OCI-LY3 (cell line): ENCODE measurements around the gene PAM.

Source experiments
- EZH2phosphoT487 ChIP-seq: fragments of 200-600 bp; shearing (Covaris generic); IDR thresholded peaks from 2 replicates; pipeline ENCODE4 v1.6.1; 2018; ENCODE audit warnings: antibody characterized with exemption, mixed run types, low read depth
- TF ChIP-seq, protein P1 (sequence below): fragments of 200-600, 300-600 bp; sonication (generic); IDR thresholded peaks from 2 replicates; pipeline ENCODE4 v1.5.1; 2014; ENCODE audit warnings: antibody characterized with exemption, low read length, low read depth

DNA sequence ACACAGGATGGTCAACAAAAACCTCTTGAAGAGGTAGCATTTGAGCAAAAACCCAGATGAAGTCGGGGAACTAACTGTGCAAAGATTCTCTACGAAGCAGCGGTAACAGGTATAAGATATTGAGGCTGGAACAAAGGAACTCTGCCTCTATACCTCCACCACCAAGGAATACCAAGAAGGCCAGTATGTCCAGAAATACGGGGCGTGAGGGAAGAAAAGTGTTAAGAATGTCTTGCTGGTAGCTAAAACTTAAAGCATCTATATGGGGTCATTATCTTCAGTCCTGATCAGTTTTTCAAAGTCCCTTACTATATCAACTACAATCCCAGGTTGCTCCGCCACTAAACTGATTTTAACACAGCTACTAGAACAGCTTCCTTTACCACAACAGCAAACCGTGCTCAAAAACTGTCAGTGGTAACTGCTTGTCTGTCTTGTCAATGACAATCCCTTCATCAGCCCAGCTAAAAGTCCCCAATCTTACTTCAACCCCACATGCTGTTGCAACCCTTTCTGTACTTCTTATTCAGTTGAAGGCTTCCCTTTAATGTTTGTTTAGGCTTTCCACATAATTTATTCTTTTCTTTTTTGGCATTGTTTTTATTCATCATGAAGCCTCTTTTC, 9.4 kb downstream of the PAM start:
- TF ChIP-seq, protein P1, sequence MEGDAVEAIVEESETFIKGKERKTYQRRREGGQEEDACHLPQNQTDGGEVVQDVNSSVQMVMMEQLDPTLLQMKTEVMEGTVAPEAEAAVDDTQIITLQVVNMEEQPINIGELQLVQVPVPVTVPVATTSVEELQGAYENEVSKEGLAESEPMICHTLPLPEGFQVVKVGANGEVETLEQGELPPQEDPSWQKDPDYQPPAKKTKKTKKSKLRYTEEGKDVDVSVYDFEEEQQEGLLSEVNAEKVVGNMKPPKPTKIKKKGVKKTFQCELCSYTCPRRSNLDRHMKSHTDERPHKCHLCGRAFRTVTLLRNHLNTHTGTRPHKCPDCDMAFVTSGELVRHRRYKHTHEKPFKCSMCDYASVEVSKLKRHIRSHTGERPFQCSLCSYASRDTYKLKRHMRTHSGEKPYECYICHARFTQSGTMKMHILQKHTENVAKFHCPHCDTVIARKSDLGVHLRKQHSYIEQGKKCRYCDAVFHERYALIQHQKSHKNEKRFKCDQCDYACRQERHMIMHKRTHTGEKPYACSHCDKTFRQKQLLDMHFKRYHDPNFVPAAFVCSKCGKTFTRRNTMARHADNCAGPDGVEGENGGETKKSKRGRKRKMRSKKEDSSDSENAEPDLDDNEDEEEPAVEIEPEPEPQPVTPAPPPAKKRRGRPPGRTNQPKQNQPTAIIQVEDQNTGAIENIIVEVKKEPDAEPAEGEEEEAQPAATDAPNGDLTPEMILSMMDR: no peak
- TF ChIP-seq EZH2phosphoT487: no peak
